Measurements from ENCODE around the gene PTPRD.

The PTPRD gene

GRCh38 chr9:10146517-10147331, 466.1 kb downstream of the PTPRD start:
- no peak for DNase-seq

DNA sequence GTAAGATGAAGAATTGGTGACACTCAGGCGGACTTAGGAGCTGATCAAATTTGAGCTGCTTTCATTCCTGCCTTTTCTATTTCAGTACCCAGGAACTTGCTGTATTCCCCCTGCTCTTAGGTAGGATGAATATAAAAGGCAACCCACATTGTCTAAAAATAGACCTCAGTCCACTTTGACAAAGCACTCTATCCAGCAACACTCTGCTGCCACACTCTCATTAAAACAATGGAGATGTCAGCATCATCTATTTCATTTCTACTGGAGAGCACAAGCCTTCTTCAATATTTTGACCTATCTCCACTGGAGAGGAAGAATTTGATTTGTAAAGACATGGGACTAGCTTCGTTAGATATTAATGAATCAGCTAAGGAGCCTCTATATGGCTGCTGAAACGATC, 468.4 kb downstream of the PTPRD start:
- DNase-seq, result no peak

- no peak for DNase-seq
Measured at GRCh38 chr9:10135553-10135952, 477.2 kb downstream of the PTPRD start.

GRCh38 chr9:10134266-10134665, 478.5 kb downstream of the PTPRD start:
- DNase-seq, result no peak

DNA sequence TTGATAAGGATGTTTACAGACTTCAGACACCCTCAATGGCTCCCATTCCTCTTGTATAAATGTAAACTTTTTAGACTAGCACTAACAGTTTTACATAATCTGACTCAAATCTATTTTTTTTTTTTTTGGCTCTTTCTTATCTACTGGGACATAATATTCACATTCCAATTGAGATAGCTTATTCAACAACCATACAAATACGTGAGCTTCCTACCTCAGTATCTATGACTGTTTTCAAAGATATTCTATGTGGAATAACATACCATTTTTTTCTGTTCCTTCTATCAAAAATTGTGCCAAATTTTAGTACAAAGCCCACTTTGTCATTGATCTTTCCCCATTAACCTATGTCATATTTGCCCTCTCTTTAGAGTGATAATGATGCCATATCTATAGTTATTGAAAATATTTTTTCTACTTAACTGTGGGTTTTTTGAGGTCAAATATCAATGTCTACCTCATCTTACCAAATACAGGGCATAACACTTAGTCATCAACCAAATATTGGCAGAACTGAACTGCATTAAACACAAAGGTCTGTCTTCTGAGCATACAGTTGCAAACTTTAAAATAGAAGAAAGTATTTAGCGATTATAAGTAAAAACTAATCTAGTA, 482.6 kb downstream of the PTPRD start:
- DNase-seq, result no peak

DNA sequence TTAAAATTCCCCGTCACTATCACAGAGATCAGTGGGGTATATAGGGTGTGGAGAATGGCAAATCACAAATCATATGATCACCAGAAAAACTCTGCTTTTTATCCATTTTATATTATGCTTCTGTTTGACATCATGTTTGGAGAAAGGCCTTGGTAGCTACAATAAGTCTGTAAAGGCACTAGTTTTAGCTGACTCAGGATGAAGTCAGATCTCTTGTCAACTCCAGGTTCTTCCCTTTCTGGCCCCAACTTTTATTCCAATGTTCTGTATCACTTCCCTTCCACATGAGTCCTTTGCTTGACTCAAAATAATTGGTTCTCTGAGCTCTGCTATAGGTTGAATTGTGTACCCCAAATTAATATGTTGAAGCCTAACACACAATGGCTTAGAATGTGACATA, 484.9 kb downstream of the PTPRD start:
- no peak for DNase-seq

DNA sequence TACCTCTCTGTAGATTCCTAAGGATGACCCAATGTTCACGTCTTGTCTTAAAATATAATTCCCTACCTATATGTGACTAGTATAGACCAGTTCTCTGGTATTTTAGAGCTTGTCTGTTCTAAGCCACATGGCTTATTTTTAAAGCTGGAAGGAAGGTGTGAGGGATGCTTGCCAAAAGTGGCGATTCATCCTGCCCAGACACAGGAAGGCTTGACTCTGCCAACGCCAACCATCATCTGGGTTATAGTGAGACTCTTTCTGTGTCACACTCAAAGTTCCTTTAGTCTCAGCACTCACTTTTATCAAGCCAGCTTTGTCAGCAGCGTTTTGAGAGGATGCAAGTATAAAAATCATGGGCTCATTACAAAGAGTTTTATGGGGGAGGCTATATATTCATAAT, 500.0 kb downstream of the PTPRD start:
- no peak for DNase-seq

DNA sequence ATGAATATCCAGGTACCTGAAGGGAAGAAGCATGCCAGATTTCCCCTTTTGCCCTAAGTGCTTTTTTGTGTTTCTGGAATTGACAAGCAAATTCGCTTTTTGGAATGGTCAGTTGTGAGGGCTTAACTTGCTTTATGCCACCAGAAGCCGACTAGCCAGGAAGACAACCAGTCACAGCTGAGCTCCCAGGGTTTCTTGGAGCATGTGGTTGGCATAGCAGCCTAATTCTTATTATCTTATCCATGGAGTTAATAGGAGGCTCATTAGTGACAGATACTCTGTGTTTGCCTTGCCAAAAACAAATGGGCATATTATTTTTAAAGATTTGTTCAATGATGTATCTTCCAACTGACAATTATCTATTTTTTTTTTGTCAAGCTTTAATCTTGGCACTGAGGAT, 500.7 kb downstream of the PTPRD start:
- no peak for DNase-seq

DNA sequence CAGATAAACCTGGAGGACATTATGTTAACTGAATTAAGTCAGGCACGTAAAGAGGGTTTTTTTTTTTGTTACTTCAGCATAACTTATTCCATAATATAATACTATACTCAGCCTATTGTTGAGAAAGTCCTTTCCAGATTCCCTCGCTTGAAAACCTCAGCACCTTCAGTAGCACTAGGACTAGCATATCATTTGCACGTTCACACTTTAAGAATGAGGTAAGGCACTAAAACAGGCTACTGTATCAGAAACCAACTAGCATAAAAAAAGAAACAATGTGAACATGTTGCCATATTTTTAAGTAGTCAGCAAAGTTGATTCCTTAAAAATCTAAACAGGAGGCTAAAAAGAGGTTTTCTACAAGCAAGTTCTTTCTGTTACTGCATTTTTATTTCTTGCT, 504.0 kb downstream of the PTPRD start:
- DNase-seq, result no peak

- no peak for DNase-seq
Measured at GRCh38 chr9:10104774-10105173, 508.0 kb downstream of the PTPRD start.

GRCh38 chr9:10095208-10095607, 517.6 kb downstream of the PTPRD start:
- no peak for DNase-seq

- DNase-seq, result no peak
Measured at GRCh38 chr9:10094563-10094962, 518.2 kb downstream of the PTPRD start.

- no peak for DNase-seq
Measured at GRCh38 chr9:10080012-10080411, 532.8 kb downstream of the PTPRD start.

GRCh38 chr9:10079284-10079964, 533.4 kb downstream of the PTPRD start:
- no peak for DNase-seq

- DNase-seq, result no peak
Measured at GRCh38 chr9:10071579-10071978, 541.2 kb downstream of the PTPRD start.

DNA sequence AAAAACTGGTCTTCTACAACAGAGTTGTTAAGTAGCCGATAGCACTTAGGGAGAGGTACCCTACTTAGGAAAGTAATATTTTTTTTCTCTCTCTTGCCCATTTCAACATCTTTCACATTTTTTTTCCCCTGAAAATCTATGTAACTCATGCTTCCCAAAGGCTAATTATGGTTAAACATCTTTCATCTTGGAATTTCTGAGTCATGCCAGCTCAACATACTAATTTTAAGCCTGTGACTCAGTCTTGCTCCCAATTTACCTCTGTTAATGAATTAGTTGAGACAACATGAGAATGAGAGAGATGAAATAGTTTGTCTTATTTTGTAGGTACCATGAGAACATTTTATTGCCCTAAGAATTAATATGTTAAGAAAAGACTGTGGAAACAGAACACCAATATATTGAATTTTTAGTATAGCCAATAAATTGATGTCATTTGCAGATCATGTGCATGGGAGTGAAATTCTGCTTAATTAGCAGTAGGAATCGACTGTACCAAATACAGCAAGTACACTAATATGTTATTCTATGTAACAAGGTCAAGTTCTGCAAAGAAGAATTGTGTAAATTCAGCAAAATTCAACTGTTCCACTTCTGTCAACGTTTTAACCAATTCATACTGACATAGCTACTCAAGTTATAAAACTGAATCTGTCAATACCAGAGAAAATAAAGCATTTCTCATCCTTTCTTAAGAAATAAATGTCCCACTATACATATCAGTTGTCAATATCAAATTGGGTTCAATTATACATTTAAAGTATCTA, 550.0 kb downstream of the PTPRD start:
- no peak for DNase-seq

- DNase-seq, result no peak
Measured at GRCh38 chr9:10059044-10059443, 553.8 kb downstream of the PTPRD start.

DNA sequence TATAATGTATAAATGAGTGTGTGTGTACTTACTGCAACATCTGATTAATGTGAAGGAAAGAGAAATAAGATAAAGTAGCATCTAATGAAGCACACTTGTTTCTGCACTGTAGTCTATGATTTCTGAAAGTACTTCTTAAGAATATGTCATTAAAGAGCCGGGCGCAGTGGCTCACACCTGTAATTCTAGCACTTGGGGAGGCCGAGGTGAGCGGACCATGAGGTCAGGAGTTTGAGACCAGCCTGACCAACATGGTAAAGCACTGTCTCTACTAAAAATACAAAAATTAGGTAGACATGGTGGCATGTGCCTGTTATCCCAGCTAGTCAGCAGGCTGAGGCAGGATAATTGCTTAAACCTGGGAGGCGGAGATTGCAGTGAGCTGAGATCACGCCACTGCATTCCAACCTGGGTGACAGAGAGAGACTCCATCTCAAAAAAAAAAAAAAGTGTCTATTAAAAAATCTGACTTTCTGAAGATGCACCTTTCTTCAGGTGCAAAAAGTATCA, 556.9 kb downstream of the PTPRD start:
- no peak for DNase-seq

- no peak for DNase-seq
Measured at GRCh38 chr9:10054456-10054855, 558.3 kb downstream of the PTPRD start.

DNA sequence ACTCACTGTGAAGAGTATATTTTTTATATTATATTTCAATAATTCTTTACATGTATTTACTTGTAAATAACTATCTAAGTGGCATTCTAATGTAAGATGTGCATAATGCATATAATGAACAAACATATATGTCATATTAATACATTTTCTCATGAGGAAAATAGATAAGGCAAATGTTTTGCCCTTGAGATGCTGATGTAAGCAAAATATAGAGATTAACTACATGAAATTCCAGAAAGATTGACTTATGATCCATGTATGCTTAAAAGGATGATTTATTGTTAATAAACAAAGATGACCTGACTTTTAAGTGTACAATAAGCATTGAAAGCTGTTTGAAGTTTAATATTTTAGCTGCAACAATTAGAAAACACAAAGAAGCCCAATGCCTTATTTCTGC, 559.9 kb downstream of the PTPRD start:
- no peak for DNase-seq

DNA sequence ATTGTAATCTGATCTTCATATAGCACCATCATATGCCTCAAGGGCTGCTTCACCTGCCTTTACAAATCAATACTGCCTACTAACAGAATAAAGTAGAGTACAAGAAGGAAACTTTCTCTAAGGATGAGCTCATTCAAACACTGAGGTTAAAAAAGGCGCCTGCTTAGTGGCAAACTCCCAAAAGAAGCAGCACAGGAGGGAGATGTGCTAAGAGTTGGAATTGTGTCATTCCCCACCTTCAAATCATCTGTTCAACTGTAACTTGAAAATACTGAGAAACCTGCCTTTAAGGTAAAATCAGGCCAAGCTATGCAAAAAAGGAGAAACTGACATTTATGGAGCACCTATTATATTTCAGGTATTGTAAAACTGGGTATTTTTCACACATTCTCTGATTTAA, 560.6 kb downstream of the PTPRD start:
- no peak for DNase-seq

DNA sequence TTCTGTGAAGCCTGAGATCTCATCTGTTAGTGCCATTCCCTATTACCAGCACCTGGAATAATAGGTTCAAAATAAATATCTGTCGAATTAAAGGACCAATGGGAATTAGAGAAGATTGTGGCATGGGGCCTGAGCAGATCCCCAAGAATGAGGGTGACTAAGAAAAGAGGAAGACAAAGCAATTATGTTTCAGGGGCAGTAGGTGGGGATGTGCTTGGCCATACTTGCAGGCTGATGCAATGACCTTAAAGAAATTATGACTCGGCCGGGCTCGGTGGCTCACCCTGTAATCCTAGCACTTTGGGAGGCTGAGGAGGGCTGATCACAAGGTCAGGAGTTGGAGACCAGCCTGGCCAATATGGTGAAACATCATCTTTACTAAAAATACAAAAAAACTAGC, 562.8 kb downstream of the PTPRD start:
- DNase-seq, result no peak

- no peak for DNase-seq
Measured at GRCh38 chr9:10048994-10049393, 563.8 kb downstream of the PTPRD start.
